ENCODE data around the gene PTGDS. TPM values are rescaled to one million over a fixed set of nuclear protein-coding genes. Genes with fewer than 3 reads are reported as not detected.

Gene PTGDS
- total RNA-seq, 1 experiment from 2014 or later: 3.6 TPM

GRCh38 chr9:136957461-136957860, 19.8 kb upstream of the PTGDS start:
- H3K4me3 Mint-ChIP-seq: no peak overlapping the region; a peak in 1 of 5 replicates
- Histone ChIP-seq H3K9ac (ENCODE audit: extremely low read depth, insufficient read length, low read length) (no peak overlapping the region), H4K20me1 (ENCODE audit: control insufficient read depth, insufficient read depth, insufficient read length) (peaks cover 2% of the 10 kb centered on the region), H3K23ac (ENCODE audit: insufficient read length, low read depth, low read length) (no peak overlapping the region), H3K79me2 (ENCODE audit: insufficient read depth, low read length) (no peaks in the 10 kb centered on the region), H2BK5ac (ENCODE audit: insufficient read length, low read length) (no peak overlapping the region), H3K4ac (ENCODE audit: low read depth, low read length) (no peak overlapping the region), H3K27me3 (ENCODE audit: insufficient read depth, low read length) (no peaks in the 10 kb centered on the region), H3K9me3 (ENCODE audit: control insufficient read depth, low read depth, low read length) (no peaks in the 10 kb centered on the region), H3K23me2 (ENCODE audit: insufficient read length, low read depth, low read length, poor library complexity, severe bottlenecking) (no peaks in the 10 kb centered on the region), H3K4me1 (ENCODE audit: insufficient read depth, low read length) (no peaks in the 10 kb centered on the region), H3T11ph (ENCODE audit: low read length) (no peak overlapping the region), H2BK15ac (ENCODE audit: low read depth, low read length) (no peak overlapping the region), H4K91ac (ENCODE audit: insufficient read length, low read depth, low read length) (no peak overlapping the region), H2BK20ac (ENCODE audit: low read depth, low read length, poor library complexity, severe bottlenecking) (no peak overlapping the region), H3K79me1 (ENCODE audit: insufficient read depth, low read depth, low read length, poor library complexity, severe bottlenecking) (no peaks in the 10 kb centered on the region), H2BK12ac (ENCODE audit: insufficient read length, low read depth, low read length) (no peak overlapping the region), H3K18ac (ENCODE audit: insufficient read length, low read depth, low read length) (no peak overlapping the region), H2AK5ac (ENCODE audit: insufficient read length, low read length) (no peak overlapping the region), H2BK120ac (ENCODE audit: low read depth, low read length, poor library complexity, severe bottlenecking) (no peak overlapping the region), H4K8ac (replicated peaks; ENCODE audit: insufficient read length, low read depth, low read length) (no peak overlapping the region), H3K56ac (ENCODE audit: insufficient read length, low read depth, low read length) (no peak overlapping the region), H2AFZ (ENCODE audit: low read length) (no peak overlapping the region), H3K4me2 (ENCODE audit: insufficient read depth, insufficient read length, low read length) (no peak overlapping the region), H3K14ac (ENCODE audit: insufficient read depth, low read length) (no peak overlapping the region), H4K5ac (ENCODE audit: insufficient read length, low read depth, low read length) (no peak overlapping the region), H3K27ac (ENCODE audit: insufficient read length, low read depth, low read length) (no peak overlapping the region)
- no peaks in the 10 kb centered on the region; a peak in 1 of 7 replicates for H3K36me3 Mint-ChIP-seq (ENCODE audit: insufficient read depth in 1 of 3, low read depth in 3 of 3)
- no peak for DNase-seq
- H3K27ac Mint-ChIP-seq: no peak overlapping the region
- no CpG with 5 or more reads among the region's 1 CpG for WGBS (ENCODE audit: extremely low coverage, insufficient read length, low lambda C conversion rate)
- peaks cover 8% of the 10 kb centered on the region for H3K27me3 Mint-ChIP-seq (ENCODE audit: low read depth)
- H3K9me3 Mint-ChIP-seq: peaks cover 6% of the 10 kb centered on the region in 2 experiments; a peak in 4 of 5 replicates
- 0 out of 4 replicates have a peak, but pooled peaks cover 0 to 2% of the 10 kb centered on the region in 2 experiments for H3K4me1 Mint-ChIP-seq
- TF ChIP-seq CTCF (conservative IDR thresholded peaks at IDR 0.05): no peak
